Breast epithelium (tissue), 4 donors: ENCODE data around the gene PHOX2B. TPM values are rescaled to one million over a fixed set of nuclear protein-coding genes. Genes with fewer than 3 reads are reported as not detected.

Experiments
- DNase-seq, 2 donors: peaks; one replicate each; pipeline ENCODE4 v3.0.0-alpha.2; 2019; ENCODE audit warnings: low spot score in 2 of 2
- H3K27ac ChIP-seq, 2 donors: fragments of 200-600 bp; sonication (generic) in 1 of 2; one replicate each; pipeline ENCODE4 v1.5.1; 2016 to 2019; ENCODE audit warnings: mild to moderate bottlenecking in 1 of 2
- H3K27me3 ChIP-seq, 2 donors: fragments of 200-600 bp; sonication (generic) in 1 of 2; one replicate each; pipeline versions ENCODE4 v1.5.1 to v1.6.0; 2017 to 2019; ENCODE audit warnings: control low read depth in 1 of 2, mild to moderate bottlenecking in 1 of 2
- H3K36me3 ChIP-seq: fragments of 200-600 bp; one replicate; pipeline ENCODE4 v1.5.1; 2019
- H3K4me1 ChIP-seq, 2 donors: fragments of 200-600 bp; sonication (generic); one replicate each; pipeline ENCODE4 v1.5.1; 2016 to 2019; ENCODE audit warnings: control low read depth in 1 of 2
- H3K4me3 ChIP-seq, 3 donors: fragments of 200-600 bp; sonication (generic); 1 replicate in 2 of 3; 2 replicates in 1 of 3; pipeline ENCODE4 v1.5.1; 2016 to 2019; ENCODE audit warnings: mild to moderate bottlenecking in 3 of 3, moderate library complexity in 2 of 3
- H3K9me3 ChIP-seq, 2 donors: fragments of 200-600 bp; sonication (generic) in 1 of 2; one replicate each; pipeline ENCODE4 v1.5.1; 2016 to 2019; ENCODE audit warnings: control low read depth in 1 of 2
- CTCF ChIP-seq, 3 donors: fragments of 450-650 bp; IDR thresholded peaks; one replicate each; pipeline ENCODE4 v1.5.1; 2016 to 2017; ENCODE audit warnings: antibody characterized with exemption in 3 of 3, mild to moderate bottlenecking in 3 of 3, moderate library complexity in 3 of 3
- POLR2A ChIP-seq: fragments of 450-650 bp; IDR thresholded peaks from one replicate; pipeline ENCODE4 v1.6.1; 2016; ENCODE audit warnings: antibody characterized with exemption, mild to moderate bottlenecking, moderate library complexity
- POLR2AphosphoS5 ChIP-seq, 3 donors: sonication (generic); formaldehyde crosslinking; IDR thresholded peaks; one replicate each; pipeline ENCODE4 v1.6.1; 2017; ENCODE audit warnings: antibody characterized with exemption in 3 of 3
- intact Hi-C: fragments of 100-400 bp; cut with DNase I; formaldehyde crosslinking; loops from one replicate; pipeline ENCODE4 v1.15.1; 2023; ENCODE audit warnings: low total_unique reads
- total RNA-seq, 3 donors: library from RNA; depleted of rRNA; stranded (reverse); fragments of >200 nt; gene quantifications; one replicate each; pipeline ENCODE4 v1.1.0, GENCODE V29; 2016

Gene PHOX2B
- total RNA-seq, 3 donors from 2014 or later, result not detected

DNA sequence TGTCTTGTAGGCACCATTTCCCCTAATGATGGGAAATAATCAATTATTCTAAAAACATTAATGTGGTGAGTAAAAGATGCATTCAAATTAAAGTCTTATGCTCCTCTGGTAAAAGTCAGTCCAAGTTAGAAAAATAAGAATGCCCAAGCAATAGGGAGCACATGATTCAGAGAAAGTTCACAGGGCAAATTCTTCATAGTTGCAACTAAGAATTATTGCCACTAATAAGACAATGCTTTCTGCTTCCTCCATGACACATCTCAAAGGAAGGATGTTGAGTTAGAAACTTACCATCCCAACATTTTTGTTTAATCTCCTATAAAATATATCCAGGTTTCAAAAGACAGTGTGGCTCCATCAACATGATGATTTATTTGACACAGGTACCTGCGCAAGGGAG, 26.3 kb downstream of the PHOX2B start:
- Histone ChIP-seq H3K36me3 (no peaks in the 10 kb centered on the region), H3K27me3 (no peaks in the 10 kb centered on the region), H3K27ac (no peak overlapping the region), H3K4me3 (no peak overlapping the region), H3K9me3 (peaks cover 0 to 8% of the 10 kb centered on the region in 2 donors), H3K4me1 (no peaks in the 10 kb centered on the region)
- intact Hi-C loops, result no loop called here
- no peak for DNase-seq
- no peak for TF ChIP-seq POLR2AphosphoS5 (IDR thresholded peaks at IDR 0.05)
- no peak for TF ChIP-seq POLR2A
- TF ChIP-seq CTCF (IDR thresholded peaks at IDR 0.05), result no peak

- no peaks in the 10 kb centered on the region for H3K27me3 ChIP-seq
- DNase-seq, result no peak
- H3K9me3 ChIP-seq, result no peaks in the 10 kb centered on the region
- no peaks in the 10 kb centered on the region for H3K4me1 ChIP-seq
- H3K4me3 ChIP-seq, result no peak overlapping the region
- H3K36me3 ChIP-seq, result no peaks in the 10 kb centered on the region
- TF ChIP-seq POLR2AphosphoS5 (IDR thresholded peaks at IDR 0.05) (no peak), POLR2A (no peak), CTCF (IDR thresholded peaks at IDR 0.05) (no peak)
- H3K27ac ChIP-seq, result no peak overlapping the region
- intact Hi-C loops, result no loop called here
Measured at GRCh38 chr4:41719417-41719816, 29.1 kb downstream of the PHOX2B start.

DNA sequence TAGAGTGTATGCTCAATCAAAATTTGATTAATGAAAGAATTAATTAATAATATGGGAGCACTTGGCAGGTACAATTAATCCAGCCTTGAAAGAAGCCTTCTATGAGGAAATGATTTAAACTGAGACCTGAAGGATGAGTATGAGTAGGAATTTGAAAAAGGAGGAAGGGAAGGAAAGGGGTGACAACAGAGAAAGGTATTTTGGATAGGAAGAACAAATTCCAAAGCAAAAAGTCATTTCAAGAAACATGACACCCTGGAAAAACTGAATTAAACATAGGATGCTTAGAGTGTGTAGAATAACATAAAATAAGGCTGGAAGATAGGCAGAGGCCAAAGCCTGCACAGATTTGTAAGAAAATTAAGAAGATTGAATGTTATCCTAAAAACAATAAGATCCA, 29.6 kb downstream of the PHOX2B start:
- TF ChIP-seq POLR2A, result no peak
- TF ChIP-seq POLR2AphosphoS5 (IDR thresholded peaks at IDR 0.05), result no peak
- no peak for TF ChIP-seq CTCF (IDR thresholded peaks at IDR 0.05)
- Histone ChIP-seq H3K4me1 (no peaks in the 10 kb centered on the region), H3K27ac (no peak overlapping the region), H3K27me3 (no peaks in the 10 kb centered on the region), H3K4me3 (no peak overlapping the region), H3K9me3 (no peaks in the 10 kb centered on the region), H3K36me3 (no peaks in the 10 kb centered on the region)
- no peak for DNase-seq
- intact Hi-C loops, result no loop called here

DNA sequence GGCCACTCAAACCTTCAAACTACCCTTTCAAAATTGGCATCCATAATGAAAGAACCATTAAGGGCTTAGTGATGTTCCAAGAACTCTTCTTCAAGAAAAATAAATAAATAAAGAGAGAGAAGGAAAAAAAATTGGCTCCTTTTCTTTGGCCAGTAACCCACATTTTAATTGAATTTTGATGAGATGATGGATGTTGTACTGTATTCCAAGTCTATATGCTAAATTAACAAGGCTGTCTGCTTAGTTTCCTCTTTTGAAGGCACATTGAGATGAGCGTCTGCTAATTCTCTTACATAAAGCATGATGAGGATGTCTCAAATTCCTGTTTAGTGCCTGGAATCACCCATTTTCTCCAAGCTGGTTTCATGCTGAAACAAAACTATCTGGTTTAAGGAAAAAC, 33.4 kb downstream of the PHOX2B start:
- TF ChIP-seq CTCF (IDR thresholded peaks at IDR 0.05) (no peak), POLR2AphosphoS5 (IDR thresholded peaks at IDR 0.05) (no peak), POLR2A (no peak)
- H3K4me3 ChIP-seq, result no peak overlapping the region
- H3K9me3 ChIP-seq, result no peaks in the 10 kb centered on the region
- H3K36me3 ChIP-seq, result no peaks in the 10 kb centered on the region
- intact Hi-C loops, result no loop called here
- H3K4me1 ChIP-seq, result no peaks in the 10 kb centered on the region
- DNase-seq, result no peak
- H3K27ac ChIP-seq, result no peak overlapping the region
- H3K27me3 ChIP-seq, result no peaks in the 10 kb centered on the region

GRCh38 chr4:41714364-41715000, 34.0 kb downstream of the PHOX2B start:
- no peak overlapping the region for H3K27ac ChIP-seq
- no peaks in the 10 kb centered on the region for H3K9me3 ChIP-seq
- H3K4me1 ChIP-seq, result no peaks in the 10 kb centered on the region
- no peak overlapping the region for H3K4me3 ChIP-seq
- intact Hi-C loops, result no loop called here
- H3K27me3 ChIP-seq, result no peaks in the 10 kb centered on the region
- H3K36me3 ChIP-seq, result no peaks in the 10 kb centered on the region
- TF ChIP-seq POLR2A (no peak), CTCF (IDR thresholded peaks at IDR 0.05) (no peak), POLR2AphosphoS5 (IDR thresholded peaks at IDR 0.05) (no peak)
- DNase-seq, result no peak
